Activated CD4-positive, alpha-beta T cell treated with anti-CD3 and anti-CD28 coated beads for 48 hours (primary cell): Measurements from ENCODE around the gene ZDHHC1.
A peak's percentile ranks its signal among the peaks of the same experiment; 100 is the strongest.

Experiments
- DNase-seq: peaks from one replicate; pipeline ENCODE4 v3.0.0-alpha.2; 2020

ZDHHC1 gene, protein sequence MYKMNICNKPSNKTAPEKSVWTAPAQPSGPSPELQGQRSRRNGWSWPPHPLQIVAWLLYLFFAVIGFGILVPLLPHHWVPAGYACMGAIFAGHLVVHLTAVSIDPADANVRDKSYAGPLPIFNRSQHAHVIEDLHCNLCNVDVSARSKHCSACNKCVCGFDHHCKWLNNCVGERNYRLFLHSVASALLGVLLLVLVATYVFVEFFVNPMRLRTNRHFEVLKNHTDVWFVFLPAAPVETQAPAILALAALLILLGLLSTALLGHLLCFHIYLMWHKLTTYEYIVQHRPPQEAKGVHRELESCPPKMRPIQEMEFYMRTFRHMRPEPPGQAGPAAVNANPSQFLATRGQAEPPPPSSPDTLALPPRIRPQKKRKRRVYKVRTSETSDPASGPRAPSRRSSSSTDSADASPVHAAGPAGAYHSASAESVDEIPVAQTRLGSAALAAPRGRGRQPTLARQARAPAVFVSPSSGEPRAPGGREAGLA

DNA sequence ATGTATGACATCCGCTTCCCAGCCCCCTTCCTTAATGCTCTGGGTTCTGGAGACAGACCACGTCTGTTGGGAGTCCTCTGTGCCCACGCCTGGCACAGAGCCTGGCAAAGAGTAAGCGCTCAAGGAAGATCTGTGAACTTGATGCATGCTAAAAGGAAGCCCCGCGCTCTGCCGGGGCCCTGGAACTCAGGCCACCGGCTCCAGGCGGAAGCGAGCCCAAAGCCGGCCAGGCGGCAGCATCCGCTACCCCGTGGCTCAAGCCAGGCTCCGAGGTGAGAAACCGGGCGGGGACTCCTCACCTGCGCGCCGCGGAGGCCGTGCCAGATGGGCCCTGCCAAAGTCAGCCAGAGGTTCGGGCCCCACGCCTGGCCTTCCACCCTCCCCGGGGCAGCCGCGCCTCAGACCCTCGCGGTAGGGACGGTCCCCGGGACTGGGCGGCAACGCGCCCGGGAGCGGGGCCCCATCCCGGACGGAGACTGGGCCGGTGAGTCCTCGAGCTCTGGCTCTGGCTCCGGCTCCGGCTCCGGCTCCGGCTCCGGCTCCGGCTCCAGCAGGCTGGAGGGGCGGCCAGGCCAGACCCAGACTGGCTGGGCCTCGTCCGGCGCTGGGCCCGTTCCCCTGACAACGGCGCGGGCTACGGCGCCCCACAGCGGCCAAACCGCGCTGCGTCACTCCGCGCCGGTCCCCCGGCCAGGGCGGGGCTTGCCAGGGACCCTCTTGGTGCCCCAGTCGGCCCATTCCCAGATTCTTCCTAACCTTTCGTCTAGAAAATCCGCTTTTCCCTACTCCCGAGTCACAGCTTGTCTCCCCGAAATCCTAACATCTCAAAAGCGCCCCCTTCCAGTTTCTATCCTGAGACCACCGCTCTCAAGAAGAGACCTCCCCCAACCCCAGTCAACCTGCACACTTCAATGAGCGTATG lies at the start of gene ZDHHC1:
Gene ZDHHC1 (minus strand): TSS at position 606 of the 922 bp plus-strand sequence. CDS start 8,702 bp downstream, outside the sequence.
- DNase-seq, result peak; percentile 61

DNA sequence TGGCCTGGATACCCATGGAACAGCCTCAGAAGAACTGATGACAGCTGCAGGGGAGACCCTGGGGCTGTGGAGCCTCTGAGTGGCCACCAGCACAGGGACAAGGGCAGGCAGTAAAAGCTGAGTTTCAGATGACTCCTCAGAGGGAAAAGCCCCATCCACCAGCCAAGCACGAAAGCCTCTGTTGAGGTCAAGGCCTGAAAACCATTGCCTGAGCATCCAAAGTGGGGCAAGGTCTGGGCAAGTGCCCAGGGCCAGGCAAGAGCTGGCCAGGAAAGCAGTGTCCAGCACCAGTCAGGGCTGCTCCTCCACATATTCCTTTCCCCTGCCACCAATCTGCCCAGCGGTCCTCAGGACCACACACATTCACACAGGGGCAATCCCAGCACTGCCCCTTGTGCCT lies 48.3 kb upstream of the ZDHHC1 start:
- no peak for DNase-seq

DNA sequence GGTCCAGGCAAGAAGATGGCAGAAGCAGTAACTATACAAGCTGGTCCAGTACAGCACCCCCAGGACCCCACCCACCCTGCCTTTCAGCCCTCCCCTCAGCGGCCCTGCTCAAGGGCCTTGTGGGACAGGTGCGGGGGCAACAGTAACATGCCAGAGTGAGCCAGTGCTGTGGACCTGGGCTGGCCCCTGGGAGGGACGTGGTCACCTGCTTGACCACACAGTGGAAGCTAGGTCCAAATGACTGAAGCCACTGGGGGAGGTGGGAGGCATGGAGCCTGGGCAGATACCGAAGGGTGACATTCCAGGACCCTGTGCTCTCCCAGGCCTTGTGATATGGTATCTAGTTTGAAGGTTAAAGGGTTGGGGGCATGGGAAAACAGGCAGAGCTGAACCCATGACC lies 47.4 kb upstream of the ZDHHC1 start:
- DNase-seq, result no peak

DNA sequence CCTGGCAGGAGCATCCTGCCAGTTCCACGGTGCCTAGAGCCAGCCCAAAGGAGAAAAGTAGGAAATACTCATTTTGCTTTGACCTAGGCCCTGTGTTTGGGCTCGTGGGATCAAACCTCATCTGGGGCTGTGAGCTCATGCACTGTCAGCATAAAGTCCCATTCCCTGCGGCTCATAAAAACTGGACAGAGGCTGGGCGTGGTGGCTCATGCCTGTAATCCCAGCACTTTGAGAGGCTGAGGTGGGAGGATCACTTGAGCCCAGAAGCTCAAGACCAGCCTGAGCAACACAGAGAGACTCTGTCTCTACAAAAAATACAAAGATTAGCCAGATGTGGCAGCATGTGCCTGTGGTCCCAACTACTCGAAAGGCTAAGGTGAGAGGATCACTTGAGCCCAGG lies 46.8 kb upstream of the ZDHHC1 start:
- DNase-seq, result no peak

DNA sequence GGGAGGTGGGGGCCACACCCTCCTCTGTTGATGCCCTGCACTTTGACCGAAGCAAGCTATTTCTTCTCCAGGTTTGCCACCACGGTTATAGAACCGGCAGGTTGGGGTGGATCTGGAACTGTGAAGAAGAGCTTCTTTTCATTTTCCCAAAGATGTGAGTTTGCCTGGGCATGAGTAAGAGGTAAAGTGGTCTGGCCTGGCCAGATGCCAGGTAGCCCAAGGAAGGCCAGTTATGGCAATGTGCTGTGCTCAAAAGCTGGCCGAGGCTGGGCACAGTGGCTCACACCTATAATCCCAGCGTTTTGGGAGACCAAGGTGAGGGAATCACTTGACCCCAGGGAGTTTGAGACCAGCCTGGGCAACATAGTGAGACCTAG lies 46.0 kb upstream of the ZDHHC1 start:
- DNase-seq, result no peak

DNA sequence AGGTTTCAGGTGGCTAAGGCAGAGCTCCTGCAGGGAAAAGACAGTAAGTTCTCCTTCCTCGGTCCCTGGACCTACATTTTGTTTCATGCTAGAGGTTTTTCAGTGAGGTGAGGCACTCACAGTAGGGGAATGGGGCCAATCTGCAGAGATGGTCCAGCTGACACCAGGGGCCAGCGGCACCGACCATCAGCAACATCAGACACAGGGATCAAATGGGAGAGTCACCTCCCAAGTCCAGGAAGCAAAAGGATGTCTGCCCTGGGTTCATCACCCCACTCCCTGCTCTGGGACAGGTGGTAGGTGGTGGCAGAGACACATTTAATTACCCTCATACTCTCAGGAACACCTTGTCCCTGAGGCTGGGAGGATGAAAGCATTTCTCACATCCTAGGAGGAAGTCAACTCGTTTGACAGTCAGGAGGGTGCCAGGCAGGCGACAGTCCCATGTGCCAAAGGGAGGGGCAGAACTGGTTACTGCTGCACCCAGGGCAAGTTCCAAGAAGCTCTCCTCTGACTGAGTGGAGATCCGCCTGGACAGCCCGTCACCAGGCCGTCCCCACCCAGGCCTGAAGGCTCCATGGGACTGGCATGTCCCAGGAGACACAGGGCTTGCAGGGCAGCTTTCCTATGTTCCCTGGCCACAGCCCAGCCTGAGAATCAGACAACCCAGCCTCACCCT lies 45.5 kb upstream of the ZDHHC1 start:
- no peak for DNase-seq

DNA sequence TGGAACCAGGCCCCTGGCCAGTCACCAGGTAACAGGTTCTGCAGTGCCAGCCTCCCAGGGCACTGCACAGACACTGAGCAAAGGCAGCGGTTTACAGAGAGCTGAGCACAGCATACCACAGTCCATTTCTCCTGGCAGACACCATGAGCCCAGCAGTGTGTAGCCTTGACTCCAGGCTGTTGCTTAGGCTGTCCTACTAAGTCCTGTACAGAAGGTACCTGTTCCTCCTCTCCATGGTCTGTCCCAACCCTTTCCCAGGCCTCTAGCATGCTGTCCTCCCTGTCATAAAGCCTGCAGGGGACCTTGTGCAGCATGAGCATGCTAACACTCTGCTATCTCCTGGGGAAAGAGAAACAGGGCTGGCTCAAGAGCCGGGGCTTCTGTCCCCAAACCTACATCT lies 44.7 kb upstream of the ZDHHC1 start:
- no peak for DNase-seq

DNA sequence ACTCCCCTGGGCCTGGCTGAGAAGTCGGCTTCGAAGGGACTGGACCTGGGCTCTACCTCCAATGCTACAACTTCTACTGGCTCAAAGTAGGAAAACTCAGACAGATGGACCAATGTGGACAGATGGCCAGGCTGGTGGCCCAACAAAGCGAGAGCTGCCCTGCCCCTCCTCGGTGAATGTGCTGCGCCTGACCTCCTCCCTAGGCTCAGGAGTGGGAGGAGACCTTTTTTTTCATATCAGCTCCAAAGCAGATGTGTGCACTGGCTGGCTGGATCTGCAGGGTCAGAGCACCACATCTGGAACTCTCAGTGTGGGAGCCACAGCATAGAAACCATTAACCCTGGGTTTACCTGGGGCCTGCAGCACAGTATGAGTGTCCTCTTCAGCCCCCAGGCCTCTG lies 43.9 kb upstream of the ZDHHC1 start:
- no peak for DNase-seq

DNA sequence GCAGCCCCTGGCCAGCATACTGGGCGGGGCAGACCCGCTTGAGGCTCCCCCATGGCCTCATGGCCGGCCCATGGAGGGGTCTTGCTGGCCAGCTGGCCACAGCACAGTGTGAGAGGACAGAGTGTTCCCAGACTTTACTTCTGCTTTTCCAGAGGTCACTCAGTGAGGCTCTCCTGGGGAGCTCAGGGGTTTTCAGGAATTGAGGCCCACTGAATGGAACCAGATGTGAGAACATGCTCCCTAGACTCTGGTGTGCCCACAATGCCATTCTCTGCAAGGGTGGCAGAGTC lies 43.5 kb upstream of the ZDHHC1 start:
- no peak for DNase-seq

DNA sequence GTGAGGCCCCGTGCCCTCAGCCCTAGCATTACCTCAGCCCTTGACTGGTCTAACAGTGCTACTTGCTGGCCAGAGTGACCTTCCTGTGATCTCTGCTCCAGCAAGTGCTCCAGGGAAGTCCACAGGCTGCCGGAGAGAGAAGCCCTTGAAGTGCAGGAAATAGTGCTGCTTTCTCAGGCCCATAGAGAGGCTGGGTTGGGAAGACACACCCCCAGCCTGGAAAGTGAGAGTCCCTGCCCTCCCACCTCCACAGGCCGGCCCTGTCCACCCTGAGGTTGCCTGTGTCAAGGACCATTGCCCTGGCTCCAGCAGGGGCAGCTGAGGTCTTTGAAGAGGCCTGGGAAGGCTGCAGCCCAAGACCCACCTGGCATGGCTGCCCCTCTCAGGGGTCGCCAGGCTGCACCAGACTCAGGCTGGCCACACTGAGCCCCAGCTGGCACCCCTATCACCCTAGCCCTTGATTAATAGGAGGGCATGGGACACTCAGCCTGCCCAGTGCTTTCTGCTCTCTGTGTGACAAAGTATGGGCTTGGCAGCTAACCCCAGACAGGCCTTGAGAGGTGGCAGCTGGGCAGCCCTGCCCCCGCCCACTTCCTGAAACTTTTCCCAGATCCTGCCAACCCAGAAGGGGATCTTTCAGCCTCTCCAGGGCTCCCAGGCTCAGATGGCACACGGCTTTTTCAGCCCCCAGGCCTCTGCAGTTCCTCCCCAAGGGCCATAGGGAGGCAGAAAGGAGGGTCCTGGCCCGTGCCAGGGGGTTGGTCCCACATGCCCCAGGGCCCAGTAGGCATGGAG lies 43.0 kb upstream of the ZDHHC1 start:
- DNase-seq, result no peak

DNA sequence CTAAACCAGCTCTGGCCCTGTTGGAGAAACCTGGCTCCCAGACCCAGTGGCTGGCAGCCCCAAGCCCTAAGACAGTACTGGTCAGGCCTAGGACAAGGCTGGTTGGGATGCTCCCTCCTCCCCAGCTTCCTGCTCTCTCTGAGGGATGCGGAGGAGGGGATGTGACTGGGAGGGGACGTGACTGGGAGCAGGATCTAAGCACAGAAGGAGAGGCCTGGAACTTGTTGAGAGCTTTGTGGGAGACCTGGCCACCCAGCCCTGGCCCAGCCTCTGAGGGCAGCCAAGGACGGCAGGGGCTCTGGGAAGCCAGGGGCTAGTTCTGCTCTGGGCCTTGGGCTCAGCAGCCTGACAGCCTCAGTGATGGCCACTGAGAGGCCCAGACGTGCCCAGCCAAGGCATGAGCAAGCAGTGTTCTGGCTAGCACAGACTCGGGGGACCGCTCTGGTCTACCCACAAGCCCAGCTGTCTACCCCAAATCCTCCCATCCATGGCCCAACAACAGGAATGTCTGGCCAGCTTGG lies 41.9 kb upstream of the ZDHHC1 start:
- DNase-seq, result no peak

DNA sequence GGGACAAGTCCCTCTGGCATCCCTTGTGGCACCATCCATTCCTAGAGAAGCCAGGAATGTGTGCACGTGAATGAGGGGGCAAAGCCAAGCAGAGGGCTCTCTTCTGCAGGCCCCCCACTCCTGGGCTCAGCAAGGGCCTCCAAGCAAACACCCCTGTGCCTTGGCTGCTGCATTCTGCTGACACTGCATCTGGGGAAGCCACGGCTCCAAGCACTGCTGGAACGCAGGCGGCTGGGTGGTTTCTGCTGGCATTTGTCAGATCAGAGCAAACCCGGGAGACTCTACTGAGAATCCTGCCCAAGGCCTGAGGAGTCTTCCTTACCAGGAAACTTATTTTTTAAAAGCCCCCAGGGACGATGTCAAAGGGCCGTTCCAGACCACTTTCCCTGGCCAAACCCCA lies 41.3 kb upstream of the ZDHHC1 start:
- no peak for DNase-seq

DNA sequence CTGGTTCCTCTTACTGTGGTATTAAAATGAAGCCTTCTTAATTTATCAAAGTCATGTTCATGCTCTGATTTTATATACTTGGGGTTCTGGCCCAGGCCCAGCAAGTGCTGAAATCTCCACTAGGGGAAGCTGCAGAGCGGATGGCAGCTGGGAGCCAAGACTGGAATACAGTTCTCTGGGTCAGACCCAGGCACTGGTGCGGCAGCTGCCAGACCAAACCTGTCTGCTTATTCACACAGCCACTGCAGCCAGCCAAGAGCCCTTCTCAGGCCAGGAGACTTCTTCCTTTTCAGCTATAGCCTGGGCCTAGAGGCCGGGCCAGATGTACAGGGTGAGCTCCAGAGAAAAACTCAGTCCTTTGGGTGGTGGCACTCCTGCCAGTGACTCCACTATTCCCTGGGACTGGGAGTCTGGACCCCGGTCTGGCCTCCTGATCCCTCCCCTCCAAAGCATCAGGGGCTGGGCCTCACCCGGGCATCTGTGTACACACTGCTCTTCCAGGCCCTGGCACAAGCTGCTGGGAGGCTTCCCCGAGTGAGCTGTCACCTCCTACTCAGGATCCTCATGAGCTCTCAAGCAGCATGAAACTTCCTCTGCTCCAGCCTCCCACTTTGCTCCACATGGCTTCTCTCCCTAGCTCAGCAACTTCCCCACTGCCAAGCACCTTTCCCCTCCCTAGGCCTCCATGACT lies 40.3 kb upstream of the ZDHHC1 start:
- DNase-seq, result peak; percentile 13

DNA sequence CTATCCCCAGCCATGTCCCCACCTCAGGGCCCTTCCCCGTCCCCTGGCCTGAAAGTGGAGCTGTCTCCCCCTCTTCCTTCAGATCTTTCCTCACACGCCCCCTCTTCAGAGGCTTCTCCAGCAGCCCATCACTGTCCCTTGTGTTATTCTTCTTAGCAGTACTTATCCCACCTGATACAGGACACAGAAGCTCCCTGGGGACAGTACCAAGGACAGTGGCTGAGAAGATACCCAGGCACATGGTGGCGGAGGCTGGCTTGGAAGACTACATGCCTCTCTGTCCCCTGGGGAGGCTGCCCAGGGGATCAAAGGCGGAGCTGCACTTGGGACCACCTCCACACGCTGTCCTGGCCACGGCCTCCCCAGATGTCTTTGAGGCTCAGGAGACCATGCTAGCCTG lies 38.6 kb upstream of the ZDHHC1 start:
- no peak for DNase-seq

DNA sequence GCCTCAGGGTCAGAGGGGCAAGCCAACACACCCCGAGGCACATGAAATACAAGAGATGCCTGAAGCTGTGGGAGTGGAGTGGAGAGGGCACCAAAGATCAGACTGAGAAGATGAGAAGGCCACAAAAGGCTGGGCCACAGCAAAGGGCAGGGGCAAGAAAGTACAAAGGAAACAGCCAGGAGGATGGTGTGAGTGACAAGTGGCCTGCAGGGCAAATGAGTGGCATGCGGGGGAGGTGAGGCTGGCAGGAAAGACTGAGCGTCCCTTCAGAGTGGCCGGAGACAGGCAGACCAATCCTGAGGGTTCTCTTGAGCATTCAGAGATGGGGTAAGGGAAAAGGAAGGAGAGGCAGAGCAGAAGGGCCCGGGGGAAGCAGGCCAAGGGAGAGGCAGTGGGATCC lies 37.8 kb upstream of the ZDHHC1 start:
- DNase-seq, result no peak

DNA sequence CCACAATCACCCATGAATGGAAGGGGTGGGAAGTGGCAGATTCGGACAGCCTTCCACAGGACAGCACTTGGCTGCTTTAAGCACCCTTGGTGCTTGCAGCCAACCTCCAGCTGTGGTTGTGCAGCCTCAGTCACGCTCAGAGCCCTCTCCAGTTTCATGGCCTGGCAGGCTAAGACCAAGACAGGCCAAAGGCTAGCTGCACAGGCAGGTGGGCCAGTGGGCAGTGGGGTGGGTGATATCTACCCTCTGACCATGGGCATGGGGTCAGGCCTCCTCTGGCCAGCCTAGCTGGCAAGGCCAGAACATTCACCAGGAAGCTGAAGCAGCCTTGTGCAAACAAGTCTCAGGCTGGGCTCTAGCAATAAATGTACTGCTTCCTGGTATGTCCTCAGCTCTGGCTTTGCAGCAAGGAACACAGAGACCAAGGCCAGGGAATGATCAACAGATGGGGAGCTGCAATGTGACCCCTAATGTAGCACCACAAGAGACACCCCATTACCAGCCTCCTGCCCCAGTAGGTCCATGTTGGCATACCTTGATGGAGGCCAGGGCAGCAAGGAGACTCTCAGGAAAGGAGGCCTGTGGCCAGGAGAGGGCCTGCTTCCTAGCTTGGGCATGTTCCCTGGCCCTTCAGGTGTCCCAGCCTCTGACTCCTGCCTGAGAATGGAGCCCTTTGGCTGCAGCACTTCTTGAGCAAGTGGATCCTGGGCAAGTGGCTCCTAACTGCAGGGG lies 35.6 kb upstream of the ZDHHC1 start:
- no peak for DNase-seq

DNA sequence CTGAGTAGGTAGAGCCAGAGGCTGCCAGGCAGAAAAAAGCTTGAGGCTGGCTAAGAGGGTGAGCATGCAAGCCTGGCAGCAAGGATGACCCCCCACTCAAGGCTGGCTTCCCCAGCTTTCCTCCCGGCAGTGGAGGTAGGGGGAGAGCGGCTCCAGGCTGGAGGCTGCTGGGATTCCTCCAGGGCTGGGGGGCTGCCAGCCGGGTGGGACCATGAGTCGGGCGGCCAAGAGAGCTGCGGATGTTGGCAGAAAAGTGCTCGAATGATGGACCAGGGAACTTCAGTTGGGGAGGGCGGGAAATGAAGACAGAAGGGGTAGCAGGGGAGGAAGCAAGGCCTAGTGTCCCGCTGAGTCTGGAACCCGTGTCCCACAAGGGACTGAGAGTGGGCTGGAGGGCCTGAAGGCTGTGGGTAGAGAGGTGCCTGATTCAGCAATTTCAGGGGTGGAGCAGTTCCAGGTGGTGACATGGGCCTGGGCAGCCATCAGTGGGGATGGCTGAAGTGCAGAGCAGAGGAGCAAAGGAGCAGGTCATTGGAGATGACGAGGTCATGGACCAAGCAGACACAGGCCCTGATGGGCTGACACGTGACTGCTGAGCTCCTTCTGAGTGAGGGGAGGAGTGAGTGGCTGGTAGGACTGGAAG lies 34.9 kb upstream of the ZDHHC1 start:
- no peak for DNase-seq

DNA sequence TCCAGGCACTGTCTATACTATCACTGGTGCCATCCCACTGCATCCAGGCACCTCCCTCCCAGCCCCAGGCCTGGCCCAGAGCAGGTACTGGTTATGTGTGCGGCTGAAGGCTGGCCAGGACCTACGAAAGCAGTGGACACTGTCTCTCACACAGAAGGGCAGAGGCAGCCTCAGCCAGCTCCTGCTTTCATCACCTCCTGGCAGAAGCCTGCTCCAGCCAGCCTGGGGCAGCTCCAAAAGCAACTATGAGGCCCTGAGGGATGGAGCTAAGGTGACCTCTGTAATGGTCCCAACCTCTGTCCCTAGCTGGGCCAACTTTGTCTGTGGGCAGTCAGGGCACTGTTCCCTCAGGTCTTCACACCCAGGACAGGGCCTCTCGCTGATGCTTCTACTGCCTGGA lies 33.5 kb upstream of the ZDHHC1 start:
- no peak for DNase-seq

DNA sequence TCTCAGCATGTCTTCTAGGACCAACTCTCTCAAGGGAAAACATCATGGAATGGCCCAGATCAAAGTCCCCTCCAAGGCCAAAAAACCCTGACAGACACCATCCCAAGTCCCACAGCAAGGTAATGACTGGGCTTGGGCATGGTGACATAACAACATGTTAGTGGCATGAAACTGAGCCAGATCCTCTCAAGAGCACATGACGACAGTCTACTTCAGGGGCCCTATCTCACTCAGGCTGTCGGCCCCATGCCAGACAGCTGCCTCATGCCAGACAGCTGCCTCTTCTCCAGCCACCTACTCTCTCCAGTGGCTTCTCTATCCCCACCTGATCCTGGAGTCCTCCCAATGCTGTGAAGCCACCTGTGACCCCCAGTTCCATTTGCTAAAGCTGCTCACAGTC lies 33.1 kb upstream of the ZDHHC1 start:
- DNase-seq, result no peak

DNA sequence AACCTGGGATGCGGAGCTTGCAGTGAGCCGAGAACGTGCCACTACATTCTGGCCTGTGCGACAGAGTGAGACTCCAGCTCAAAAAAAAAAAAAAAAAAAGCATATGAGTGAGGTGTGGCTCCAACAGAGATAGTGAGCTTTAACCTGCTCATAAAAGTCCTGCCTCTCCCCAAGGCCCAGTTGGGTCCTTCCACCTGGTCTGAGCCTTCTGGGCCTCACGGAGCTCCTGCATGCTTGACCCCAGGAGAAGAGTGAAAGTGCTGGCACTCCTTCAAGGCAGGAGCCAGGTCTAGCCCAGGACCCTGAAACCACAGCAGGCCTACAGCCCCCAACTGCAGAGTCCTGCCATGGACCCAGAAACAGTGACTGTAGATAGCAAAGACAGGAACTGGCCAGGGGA lies 32.3 kb upstream of the ZDHHC1 start:
- no peak for DNase-seq
